Erythroblast (primary cell): Measurements from ENCODE around the gene MAT2B.

Source experiments
- DNase-seq, 2 experiments: peaks; one replicate each; lab custom pipeline; 2025; lab: John Stamatoyannopoulos, UW
- GATA1 ChIP-seq: IDR thresholded peaks from 2 replicates; pipeline ENCODE4 v1.6.1; 2011; ENCODE audit warnings: low read depth, mild to moderate bottlenecking, control low read depth, low read length, moderate library complexity
- POLR2A ChIP-seq: IDR thresholded peaks from 2 replicates; pipeline ENCODE4 v1.6.1; 2011; ENCODE audit warnings: mild to moderate bottlenecking, low read length

The MAT2B gene

DNA sequence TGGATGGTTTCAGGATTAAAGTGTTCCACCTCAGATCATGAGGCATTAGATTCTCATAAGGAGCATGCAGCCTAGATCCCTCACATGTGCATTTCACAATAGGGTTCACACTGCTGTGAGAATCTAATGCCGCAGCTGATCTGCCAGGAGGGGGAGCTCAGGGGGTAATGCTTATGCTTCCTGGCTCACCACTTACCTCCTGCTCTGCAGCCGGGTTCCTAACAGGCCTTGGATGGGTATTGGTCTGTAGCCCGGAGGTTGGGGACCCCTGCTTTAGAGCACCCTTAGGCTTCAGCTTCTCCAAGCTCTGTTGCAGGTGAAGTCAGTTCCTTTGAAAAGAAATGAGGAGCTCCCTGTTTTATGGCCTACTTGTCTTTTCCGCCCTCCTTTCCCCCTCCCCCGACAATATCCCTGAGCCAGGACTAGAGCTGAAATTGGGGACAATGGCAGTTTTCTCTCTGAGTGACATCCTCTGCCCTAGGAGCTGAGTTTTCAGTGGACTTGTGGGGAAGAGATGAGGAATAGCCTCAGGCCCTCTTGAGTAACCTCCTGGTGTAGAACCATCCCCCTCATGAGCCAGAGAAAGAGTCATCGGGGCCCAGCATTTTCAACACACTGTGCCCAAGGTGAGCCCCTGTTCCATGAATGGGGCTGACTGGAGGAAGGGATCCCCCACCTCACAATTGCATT is 16.2 kb upstream of the MAT2B start:
- DNase-seq = peak in 1 of 2 experiments; percentile 22
- TF ChIP-seq GATA1 (no peak), POLR2A (no peak)

DNA sequence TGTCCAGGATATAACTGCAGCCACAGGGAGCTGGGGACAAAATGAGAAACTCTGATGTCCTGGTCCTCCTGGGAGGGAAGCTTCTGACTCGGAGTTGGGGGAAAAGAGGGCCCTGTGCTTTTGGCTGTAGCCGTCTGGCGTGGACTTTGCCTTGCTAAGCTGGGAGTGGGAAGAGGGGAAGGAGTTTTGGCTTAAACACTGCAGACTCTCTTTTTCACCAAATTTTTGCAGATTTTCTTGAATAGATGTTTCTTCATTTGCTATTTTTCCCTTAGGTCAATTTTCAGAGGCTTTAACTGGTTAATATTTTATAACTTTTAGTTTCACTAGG is 15.7 kb upstream of the MAT2B start:
- TF ChIP-seq POLR2A (no peak), GATA1 (no peak)
- DNase-seq = no peak

DNA sequence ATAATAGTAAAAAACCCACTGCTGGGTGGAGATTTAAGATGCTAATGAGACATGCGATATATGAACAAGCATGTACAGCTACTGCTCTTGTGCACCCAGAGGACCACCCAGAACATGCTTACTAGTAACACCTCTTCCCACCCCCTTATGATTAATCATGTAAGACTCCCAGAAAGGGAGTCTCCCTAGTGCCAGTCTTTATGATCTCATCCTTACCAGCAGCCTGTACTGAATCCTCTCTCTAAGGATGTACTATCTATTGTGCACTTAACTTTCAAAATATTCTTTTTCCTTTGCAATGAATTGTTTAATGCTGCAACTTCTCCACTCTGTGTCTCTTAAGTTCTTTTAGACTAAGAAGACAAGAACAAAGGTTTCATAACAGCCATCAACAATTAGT is 9.1 kb upstream of the MAT2B start:
- TF ChIP-seq POLR2A (no peak), GATA1 (no peak)
- DNase-seq = no peak

DNA sequence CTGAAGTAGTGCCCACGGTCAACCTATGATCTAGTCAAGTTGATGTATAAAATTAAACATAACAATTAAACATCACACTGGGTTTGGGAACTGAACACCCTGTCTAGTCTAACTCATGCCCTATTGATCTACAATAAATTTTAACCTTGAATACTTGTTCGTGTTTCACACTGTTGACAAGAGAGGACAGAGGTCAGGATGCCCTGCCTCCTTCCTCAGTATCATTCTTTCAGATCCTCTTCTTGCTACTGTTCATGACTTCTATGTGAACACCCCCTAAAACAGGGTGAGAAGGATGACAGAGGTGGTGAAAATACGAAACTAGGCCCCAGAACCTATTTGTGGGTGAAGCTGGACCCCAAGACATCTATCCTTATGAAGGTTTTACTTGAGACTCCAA is 8.1 kb upstream of the MAT2B start:
- TF ChIP-seq GATA1 (no peak), POLR2A (no peak)
- DNase-seq = no peak

DNA sequence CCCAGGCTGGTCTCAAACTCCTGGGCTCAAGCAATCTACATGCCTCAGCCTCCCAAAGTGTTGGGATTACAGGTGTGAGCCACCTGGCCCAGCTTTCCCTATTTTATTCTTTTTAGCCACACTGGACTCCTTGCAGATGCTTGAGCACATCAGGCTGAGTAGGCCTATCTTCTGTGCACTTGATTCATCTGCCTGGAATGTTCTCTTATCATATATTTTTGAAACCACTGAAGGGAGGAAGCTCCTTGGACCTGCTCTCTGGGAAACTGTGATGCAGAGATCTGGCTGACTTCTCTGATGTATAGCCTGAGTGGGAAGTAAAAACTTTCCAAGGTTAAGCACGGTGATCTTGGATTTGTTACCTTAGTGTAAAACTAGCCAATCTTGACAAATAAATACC is 6.5 kb upstream of the MAT2B start:
- DNase-seq = no peak
- TF ChIP-seq GATA1 (no peak), POLR2A (no peak)

DNA sequence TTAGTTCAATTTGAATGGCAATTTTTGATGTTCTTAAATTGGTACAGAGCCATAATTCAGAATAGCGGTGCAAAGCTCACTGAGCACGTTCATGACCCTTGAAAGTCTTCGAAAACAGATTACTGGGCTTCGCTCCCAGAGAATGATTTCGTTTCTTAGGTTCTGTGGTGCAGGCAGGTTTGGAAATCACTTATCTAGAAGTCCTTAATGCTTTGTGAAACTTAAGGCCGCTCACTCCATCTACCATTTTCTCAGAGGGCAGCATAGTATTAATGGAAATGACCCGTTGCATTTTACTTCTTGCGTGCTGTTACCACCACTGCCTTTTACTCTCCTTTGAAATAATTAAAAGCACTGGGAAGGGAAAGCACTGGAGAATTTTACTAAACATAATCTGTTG is 2.9 kb upstream of the MAT2B start:
- no peak for DNase-seq
- no peak for TF ChIP-seq POLR2A
- TF ChIP-seq GATA1 = no peak

DNA sequence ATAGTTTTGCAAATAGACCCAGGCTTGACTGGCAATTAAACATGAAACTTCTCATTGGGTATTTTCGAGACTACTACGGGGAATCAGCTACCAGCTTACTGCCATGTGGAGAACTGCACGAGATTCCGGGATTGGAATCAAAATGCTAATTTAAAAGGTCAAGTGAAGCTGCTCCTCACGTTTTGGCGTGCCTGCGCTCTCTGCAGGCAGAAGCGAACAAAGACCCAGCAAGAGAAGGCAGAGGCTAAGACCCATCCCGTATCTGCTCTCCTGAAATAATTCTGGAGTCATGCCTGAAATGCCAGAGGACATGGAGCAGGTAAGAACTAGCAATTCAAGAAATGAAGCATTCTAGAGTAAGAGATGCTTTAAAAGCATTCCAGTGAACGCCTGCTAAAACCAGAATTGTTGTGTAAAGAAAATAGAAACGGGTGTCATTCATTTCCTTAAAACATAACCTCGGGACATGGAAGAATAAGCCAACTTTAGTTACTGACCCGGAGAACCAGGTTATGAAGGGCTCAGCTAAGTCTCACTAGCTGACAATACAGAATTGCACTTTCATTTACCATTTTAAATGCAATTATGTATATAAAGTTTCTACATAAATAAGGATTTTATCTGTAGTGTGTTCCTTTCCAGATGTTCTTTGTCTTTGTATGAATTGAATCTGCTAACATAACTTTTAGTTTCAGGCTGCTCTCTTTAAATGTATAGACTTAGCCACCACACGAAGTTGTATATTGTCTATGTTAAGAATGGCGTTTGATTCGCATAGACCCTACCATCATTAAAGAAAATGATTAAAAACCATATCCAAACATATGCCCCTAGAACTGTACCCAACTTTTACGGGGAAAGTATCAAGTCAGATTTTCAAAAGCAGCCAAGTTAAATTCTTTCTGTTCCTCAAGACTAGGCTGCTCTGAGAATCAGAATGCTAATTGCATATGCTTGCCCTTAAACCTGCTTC is 2.0 kb upstream of the MAT2B start:
- TF ChIP-seq POLR2A = peak; percentile 62
- TF ChIP-seq GATA1 = no peak
- DNase-seq = peak; percentile 69 to 81

DNA sequence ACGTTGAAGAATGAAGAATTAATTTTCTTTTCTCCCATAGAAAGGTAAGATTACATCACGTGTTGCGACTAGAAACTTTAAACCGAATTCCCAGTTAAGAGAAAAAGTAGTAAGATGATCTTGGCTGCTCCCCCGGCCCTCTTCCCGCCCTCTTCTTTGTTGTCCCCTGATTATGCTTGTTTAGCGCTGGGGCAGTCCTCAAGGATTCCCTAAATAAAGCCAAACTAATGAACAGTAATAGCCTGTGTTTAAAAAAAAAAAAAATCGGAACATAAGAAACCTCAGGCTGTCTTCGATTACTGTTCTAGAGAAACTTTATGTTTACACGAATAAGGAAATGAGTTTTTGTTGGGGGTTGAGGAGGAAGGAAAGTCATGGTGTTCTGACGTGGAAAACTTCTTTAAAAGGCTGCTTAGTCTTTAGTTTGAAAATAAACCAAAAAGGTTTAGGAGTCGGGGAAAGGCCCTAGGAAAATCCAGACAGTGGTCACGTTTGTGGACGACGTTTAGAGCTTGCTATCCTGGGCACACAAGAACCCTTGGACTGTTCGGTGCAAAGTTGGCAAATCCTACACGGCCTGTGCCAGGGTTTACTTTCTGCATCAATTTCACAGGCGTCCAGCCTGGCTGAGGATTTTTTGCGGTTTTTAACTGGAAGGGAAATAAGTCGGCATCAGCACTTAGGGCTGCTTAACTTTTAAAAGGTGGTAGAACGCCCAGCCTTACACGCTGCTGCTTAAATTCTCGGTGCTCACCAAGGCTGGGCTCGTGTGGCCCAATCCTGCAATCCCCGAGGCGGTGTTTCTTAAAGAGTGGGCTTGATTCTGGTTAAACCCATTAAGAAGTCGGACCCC is 1.1 kb upstream of the MAT2B start:
- DNase-seq = peak; percentile 64 to 65
- no peak for TF ChIP-seq GATA1
- no peak for TF ChIP-seq POLR2A

DNA sequence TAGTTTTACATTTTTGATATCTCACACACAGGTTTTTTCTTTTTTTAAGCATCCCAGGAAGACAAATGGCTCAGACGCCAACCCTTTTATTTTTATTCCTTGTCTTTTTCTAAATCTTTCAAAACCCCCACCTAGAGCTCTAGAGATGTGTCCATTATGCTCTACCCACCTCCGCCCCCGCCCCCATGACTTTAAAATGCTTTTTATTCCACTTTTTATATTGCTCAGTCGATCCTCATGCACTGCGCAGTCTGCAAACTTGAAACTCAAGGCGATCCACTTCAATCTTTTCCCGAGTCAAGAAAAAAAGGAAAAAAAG is 411 bp upstream of the MAT2B start:
- TF ChIP-seq GATA1 = no peak
- TF ChIP-seq POLR2A = no peak
- DNase-seq = no peak

DNA sequence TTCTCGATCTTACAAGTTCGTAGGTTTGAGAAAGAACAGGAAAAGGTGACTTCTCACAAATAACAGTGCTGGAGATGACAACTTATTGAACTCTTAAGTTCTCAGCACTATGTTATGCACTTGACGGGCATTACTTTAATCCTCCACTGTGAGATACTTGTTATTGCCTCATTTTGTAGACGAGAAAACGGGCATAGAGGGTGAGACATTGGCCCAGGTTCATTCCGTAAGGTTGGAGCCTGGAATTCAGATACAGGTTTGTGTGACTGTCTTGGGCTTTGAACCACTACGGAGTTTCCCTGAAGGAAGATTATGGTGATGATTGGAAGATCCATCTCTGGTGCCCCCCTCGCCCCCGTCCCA is 657 bp downstream of the MAT2B start:
- peak in 1 of 2 experiments; percentile 65 for DNase-seq
- TF ChIP-seq POLR2A = no peak
- no peak for TF ChIP-seq GATA1

DNA sequence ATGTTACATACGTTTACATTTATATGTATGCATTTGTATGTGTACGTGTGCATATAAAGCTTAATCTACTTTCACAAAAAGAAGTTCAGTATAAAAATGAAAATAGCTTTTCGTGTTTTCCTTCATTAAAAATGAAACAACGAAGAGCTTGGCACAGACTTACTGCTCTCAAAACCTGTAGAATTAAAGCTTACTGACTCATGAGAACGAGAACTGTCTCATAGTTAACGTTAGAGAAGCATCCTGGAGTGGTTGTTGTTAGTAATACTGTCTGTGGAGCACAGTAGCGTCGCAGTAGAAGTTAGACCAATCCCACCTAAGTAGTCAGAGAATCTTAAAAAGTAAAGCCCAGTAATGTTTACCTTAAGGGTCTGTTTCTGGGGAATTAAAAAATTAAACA is 1.3 kb downstream of the MAT2B start:
- DNase-seq = peak in 1 of 2 experiments; percentile 59
- TF ChIP-seq GATA1 (no peak), POLR2A (no peak)

DNA sequence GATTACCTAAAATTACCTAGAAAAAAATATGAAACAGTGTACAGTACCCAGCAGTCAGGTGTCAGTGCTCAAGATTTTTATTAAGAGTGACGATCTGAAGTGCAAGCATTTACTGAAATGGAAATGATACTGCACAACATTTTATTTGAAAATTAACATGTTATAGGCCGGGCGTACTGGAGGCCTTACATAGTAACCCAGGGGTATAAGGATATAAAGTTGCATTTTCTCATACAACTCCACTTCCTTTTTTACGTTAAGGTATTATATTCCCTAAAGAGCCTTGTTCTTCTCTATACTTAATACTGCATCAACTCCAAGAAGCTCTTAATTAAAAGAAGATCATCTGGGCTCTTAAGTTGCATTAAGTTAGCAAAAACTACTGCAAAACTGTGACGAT is 3.3 kb downstream of the MAT2B start:
- TF ChIP-seq GATA1 (no peak), POLR2A (no peak)
- DNase-seq = no peak

DNA sequence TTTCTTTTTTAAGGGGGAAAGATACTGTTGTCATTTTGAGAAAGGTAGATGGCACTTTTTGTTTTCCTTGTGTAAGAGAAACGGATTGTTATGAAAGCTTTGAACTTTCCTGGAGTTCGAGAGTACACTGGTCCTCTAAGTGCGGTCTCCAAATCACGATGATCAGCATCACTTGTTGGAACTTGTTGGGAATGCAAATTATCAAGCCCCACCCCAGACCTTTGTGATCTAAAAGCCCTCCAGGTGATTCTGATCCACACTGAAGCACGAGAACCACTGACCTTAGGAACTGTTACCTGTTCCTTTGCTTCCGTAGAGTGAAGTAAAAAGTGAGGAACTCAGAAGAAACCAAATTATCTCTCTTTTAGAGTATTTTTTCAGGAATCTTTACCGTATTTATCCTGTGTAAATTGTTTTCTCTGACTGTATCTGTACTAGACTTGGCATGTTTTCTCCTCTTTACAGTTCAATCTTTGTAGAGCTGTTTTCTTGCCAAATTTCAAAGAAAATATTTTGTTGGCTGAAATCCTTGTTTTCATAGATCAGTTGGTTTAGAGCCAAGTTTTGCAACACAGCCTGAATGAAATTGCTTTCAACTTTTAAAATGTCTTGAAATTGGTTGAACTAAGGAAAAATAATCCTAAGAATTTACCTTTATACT is 4.0 kb downstream of the MAT2B start:
- peak in 1 of 2 experiments; percentile 19 for DNase-seq
- TF ChIP-seq POLR2A = no peak
- no peak for TF ChIP-seq GATA1
